ENCODE results near the gene GLYATL3.
A peak's percentile ranks its signal among the peaks of the same experiment; 100 is the strongest.

The GLYATL3 gene

DNA sequence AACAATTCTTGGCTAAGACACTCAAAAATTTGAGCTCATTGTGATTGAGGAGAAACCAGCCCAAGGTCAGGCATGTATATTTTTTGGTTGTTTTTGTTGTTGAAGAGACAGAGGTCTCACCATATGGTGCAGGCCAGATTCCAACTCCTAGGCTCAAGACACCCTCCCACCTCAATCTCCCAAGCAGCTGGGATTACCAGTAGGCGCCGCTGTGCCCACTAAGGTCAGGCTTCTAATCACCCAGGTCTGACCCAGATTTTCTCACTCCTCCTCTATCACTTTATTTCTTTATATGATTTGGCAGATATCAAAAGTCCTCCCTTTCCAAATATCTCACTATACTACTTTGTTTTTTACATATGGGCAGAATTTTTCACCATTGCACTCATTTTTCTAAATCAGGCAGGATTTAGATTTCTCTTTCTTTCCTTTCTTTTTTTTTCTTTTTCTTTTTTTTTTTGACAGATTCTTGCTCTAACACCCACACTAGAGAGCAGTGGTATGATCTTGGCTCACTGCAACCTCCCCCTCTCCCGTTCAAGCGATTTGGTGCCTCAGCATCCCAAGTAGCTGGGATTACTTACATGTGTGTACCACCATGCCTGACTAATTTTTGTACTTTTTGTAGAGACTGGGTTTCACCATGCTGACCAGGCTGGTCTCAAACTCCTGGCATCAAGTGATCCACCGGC lies 49.0 kb downstream of the GLYATL3 start:
- Mint-ChIP-seq H3K36me3 (no peaks in the 10 kb centered on the region), H3K9me3 (no peaks in the 10 kb centered on the region), H3K4me3 (no peak overlapping the region), H3K27ac (no peak overlapping the region), H3K27me3 (peaks cover 20 to 36% of the 10 kb centered on the region in 2 donors), H3K4me1 (peaks cover 16 to 21% of the 10 kb centered on the region in 2 donors)
- DNase-seq (no peak), ATAC-seq (replicated peaks) (no peak)

- peaks cover 20 to 36% of the 10 kb centered on the region in 2 donors for H3K27me3 Mint-ChIP-seq
- H3K4me3 Mint-ChIP-seq, result peak overlapping the region; percentile 62 to 68
- ATAC-seq (replicated peaks), result no peak
- H3K9me3 Mint-ChIP-seq, result no peaks in the 10 kb centered on the region
- DNase-seq, result no peak
- no peaks in the 10 kb centered on the region for H3K36me3 Mint-ChIP-seq
- peaks cover 16 to 21% of the 10 kb centered on the region in 2 donors for H3K4me1 Mint-ChIP-seq
- no peak overlapping the region for H3K27ac Mint-ChIP-seq
These were observed 50.2 kb downstream of the GLYATL3 start for GRCh38 chr6:49549691-49550491.

GRCh38 chr6:49550492-49551077 lies 50.9 kb downstream of the GLYATL3 start, which contains the start of gene C6orf141:
C6orf141 (plus strand) TSS chr6:49550668; CDS start chr6:49550793, 125 bp downstream.
- no peak within 1 kb of the TSS for H3K27ac Mint-ChIP-seq
- peaks cover 16 to 21% of the 10 kb centered on the region in 2 donors for H3K4me1 Mint-ChIP-seq
- H3K36me3 Mint-ChIP-seq, result no peaks in the 10 kb centered on the region
- H3K27me3 Mint-ChIP-seq, result peaks cover 20 to 36% of the 10 kb centered on the region in 2 donors
- H3K4me3 Mint-ChIP-seq, result peak within 1 kb of the TSS; percentile 68 to 78
- H3K9me3 Mint-ChIP-seq, result no peaks in the 10 kb centered on the region
- DNase-seq (no peak), ATAC-seq (replicated peaks) (peak; percentile 78 to 79)

GRCh38 chr6:49551078-49551865 lies 51.5 kb downstream of the GLYATL3 start:
- peak; percentile 47 to 52 for ATAC-seq (replicated peaks)
- no peak for DNase-seq
- H3K4me1 Mint-ChIP-seq, result peaks cover 16 to 21% of the 10 kb centered on the region in 2 donors
- H3K9me3 Mint-ChIP-seq, result no peaks in the 10 kb centered on the region
- H3K4me3 Mint-ChIP-seq, result peak overlapping the region; percentile 68 to 78
- no peaks in the 10 kb centered on the region for H3K36me3 Mint-ChIP-seq
- H3K27me3 Mint-ChIP-seq, result peaks cover 20 to 36% of the 10 kb centered on the region in 2 donors
- H3K27ac Mint-ChIP-seq, result no peak overlapping the region

DNA sequence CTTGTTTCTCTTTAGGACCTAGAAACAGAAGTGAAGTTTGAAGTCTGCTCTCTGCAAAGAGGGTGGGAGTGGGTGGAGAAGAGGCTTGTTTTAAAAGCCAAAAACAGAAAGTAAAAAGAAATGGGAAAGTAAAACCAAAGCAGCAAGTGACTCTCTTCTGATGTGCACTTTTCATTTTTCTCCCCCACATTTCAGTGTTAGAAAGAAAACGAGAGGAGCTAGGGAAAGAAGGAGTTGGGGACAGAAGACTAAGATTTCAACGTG lies 52.1 kb downstream of the GLYATL3 start:
- no peak for DNase-seq
- Mint-ChIP-seq H3K4me3 (peak overlapping the region; percentile 68 to 78), H3K27ac (no peak overlapping the region), H3K9me3 (no peaks in the 10 kb centered on the region), H3K27me3 (peaks cover 20 to 36% of the 10 kb centered on the region in 2 donors), H3K4me1 (peaks cover 16 to 21% of the 10 kb centered on the region in 2 donors), H3K36me3 (no peaks in the 10 kb centered on the region)
- peak; percentile 29 to 43 for ATAC-seq (replicated peaks)

DNA sequence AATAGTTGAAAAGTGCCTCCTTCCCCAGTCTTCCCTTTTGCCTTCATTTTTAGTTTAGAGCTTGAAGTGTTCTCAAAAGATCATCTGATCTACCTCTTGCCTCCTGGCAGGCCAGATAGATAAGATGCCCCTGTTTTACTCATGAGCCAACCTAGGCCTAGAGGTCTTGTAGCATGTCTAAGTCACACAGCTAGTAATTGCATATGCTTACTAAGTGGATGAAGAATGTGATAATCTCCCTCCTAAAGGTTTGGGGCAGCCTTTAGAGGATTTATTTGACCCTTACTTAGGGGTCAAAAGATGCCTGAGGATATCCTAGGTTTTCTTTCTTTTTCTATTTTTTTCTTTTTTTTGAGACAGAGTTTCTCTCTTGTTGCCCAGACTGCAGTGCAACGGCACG lies 52.9 kb downstream of the GLYATL3 start:
- no peaks in the 10 kb centered on the region for H3K36me3 Mint-ChIP-seq
- no peaks in the 10 kb centered on the region for H3K9me3 Mint-ChIP-seq
- H3K4me1 Mint-ChIP-seq, result peaks cover 16 to 21% of the 10 kb centered on the region in 2 donors
- no peak overlapping the region for H3K27ac Mint-ChIP-seq
- no peak overlapping the region for H3K4me3 Mint-ChIP-seq
- DNase-seq (no peak), ATAC-seq (replicated peaks) (no peak)
- peaks cover 20 to 36% of the 10 kb centered on the region in 2 donors for H3K27me3 Mint-ChIP-seq

- H3K4me3 Mint-ChIP-seq, result no peak overlapping the region
- peaks cover 20 to 40% of the 10 kb centered on the region in 2 donors for H3K27me3 Mint-ChIP-seq
- ATAC-seq (replicated peaks) (no peak), DNase-seq (no peak)
- no peaks in the 10 kb centered on the region for H3K36me3 Mint-ChIP-seq
- peaks cover 16 to 21% of the 10 kb centered on the region in 2 donors for H3K4me1 Mint-ChIP-seq
- H3K27ac Mint-ChIP-seq, result no peak overlapping the region
- no peaks in the 10 kb centered on the region for H3K9me3 Mint-ChIP-seq
These were observed 53.7 kb downstream of the GLYATL3 start for GRCh38 chr6:49553384-49553783.

DNA sequence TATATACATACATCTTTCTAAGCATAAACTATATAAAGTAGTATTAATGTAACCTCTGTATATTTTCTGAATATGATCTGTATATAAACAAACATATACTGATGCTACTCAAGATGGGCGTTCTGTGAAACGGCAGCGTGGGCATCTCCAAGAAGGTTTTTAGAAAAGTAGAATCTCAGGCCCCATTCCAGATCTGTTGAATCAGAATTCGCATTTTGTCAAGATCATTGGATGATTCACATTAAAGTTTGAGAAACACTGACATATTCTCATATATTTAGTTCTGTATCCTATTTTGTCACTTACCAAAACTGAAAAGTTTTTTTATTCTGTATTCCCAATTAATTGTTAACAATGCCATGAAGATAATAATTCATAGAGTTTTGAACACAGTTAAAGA lies 56.2 kb downstream of the GLYATL3 start:
- Mint-ChIP-seq H3K4me3 (no peak overlapping the region), H3K27me3 (peaks cover 10 to 15% of the 10 kb centered on the region in 2 donors), H3K27ac (no peak overlapping the region), H3K4me1 (peaks cover 10 to 11% of the 10 kb centered on the region in 2 donors), H3K9me3 (no peaks in the 10 kb centered on the region), H3K36me3 (no peaks in the 10 kb centered on the region)
- ATAC-seq (replicated peaks) (no peak), DNase-seq (no peak)

- DNase-seq, result no peak
- Mint-ChIP-seq H3K9me3 (no peaks in the 10 kb centered on the region), H3K36me3 (no peaks in the 10 kb centered on the region), H3K27me3 (peaks cover 5 to 10% of the 10 kb centered on the region in 2 donors), H3K4me1 (peaks cover 6% of the 10 kb centered on the region in 2 donors), H3K4me3 (no peak overlapping the region), H3K27ac (no peak overlapping the region)
- ATAC-seq (replicated peaks), result no peak
These were observed 56.7 kb downstream of the GLYATL3 start for GRCh38 chr6:49556429-49556837.

DNA sequence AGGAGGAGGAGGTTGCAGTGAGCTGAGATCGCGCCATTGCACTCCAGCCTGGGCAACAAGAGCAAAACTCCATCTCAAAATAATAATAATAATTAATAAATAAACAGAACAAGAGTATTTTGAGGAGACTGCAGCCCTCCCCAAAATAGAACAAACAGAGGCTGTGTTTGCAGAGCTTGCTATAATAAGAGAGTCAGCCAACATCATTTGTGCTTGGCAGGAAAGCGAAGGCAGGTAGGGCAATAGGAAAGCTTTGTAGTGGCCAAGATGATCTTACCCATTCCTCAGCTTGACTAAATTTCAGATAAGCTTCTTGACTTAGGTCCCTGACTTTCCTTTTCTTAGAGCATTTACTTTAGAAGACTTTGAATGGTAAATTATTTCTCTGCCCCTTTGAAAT lies 57.5 kb downstream of the GLYATL3 start:
- no peaks in the 10 kb centered on the region for H3K9me3 Mint-ChIP-seq
- no peak for DNase-seq
- H3K4me3 Mint-ChIP-seq, result no peak overlapping the region
- H3K4me1 Mint-ChIP-seq, result peaks cover 0 to 1% of the 10 kb centered on the region in 2 donors
- no peak for ATAC-seq (replicated peaks)
- no peaks in the 10 kb centered on the region for H3K36me3 Mint-ChIP-seq
- H3K27ac Mint-ChIP-seq, result no peak overlapping the region
- H3K27me3 Mint-ChIP-seq, result peaks cover 0 to 4% of the 10 kb centered on the region in 2 donors

GRCh38 chr6:49558238-49558637 lies 58.5 kb downstream of the GLYATL3 start:
- H3K27ac Mint-ChIP-seq, result no peak overlapping the region
- no peaks in the 10 kb centered on the region for H3K9me3 Mint-ChIP-seq
- no peak for ATAC-seq (replicated peaks)
- H3K4me3 Mint-ChIP-seq, result no peak overlapping the region
- H3K4me1 Mint-ChIP-seq, result no peaks in the 10 kb centered on the region
- no peaks in the 10 kb centered on the region for H3K36me3 Mint-ChIP-seq
- DNase-seq, result no peak
- H3K27me3 Mint-ChIP-seq, result peaks cover 0 to 4% of the 10 kb centered on the region in 2 donors

DNA sequence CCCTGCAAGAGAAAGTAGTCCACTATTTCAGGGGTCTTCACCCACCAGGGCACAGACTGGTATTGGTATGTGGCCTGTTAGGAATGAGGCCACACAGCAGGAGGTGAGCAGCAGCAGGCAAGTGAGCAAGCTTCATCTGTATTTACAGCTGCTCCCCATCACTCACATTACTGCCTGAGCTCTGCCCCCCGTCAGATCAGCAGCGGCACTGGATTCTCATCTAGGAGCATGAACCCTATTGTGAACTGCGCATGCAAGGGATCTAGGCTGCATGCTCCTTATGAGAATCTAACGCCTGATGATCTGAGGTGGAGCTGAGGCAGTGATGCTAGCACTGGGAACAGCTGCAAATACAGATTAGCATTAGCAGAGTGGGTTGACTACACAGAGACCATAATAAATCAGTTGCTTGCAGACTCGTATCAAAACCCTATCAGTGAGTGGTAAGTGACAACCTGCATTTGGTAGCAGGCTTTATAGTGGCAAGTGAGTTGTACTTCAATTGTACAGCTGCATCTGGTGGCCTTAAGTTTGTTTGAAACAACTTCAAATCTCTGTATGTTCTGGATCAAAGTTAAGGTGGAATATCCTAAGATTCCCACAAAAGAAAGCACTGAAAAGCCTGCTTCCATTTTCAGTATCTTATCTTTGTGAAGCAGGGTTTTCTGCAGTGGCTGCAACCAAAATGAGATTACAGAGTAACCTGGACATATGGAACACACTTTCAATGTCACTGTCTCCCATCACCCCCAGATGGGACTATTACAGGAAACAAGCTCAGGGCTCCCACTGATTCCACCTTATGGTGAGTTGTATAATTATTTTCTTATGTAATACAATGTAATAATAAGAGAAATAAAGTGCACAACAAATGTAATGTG lies 63.5 kb downstream of the GLYATL3 start:
- no peaks in the 10 kb centered on the region for H3K4me1 Mint-ChIP-seq
- no peak for ATAC-seq (replicated peaks)
- H3K9me3 Mint-ChIP-seq, result no peaks in the 10 kb centered on the region
- no peaks in the 10 kb centered on the region for H3K36me3 Mint-ChIP-seq
- H3K27ac Mint-ChIP-seq, result no peak overlapping the region
- no peak for DNase-seq
- H3K4me3 Mint-ChIP-seq, result no peak overlapping the region
- peaks cover 5 to 8% of the 10 kb centered on the region in 2 donors for H3K27me3 Mint-ChIP-seq

DNA sequence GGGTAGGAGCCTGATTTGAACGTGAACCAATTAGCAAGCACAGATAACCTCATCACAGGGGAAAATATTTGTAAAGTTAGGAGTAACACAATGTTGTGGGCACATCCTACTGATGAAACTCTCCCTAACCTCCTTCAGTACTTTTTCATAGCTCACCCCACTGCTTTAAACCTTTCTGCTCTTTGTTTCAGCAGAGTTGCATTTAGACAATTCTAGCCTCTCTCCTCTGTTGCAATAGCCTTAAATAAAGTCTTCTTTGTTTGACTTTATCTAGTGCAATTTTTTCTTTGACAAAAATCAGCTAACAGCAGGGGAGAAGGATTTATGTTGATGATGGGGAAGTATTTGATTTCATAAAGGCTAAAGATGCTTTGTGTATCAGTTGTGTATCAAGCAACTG lies 64.8 kb downstream of the GLYATL3 start:
- Mint-ChIP-seq H3K4me3 (no peak overlapping the region), H3K36me3 (no peaks in the 10 kb centered on the region), H3K27me3 (peaks cover 5 to 6% of the 10 kb centered on the region in 2 donors), H3K4me1 (no peaks in the 10 kb centered on the region), H3K9me3 (no peaks in the 10 kb centered on the region), H3K27ac (no peak overlapping the region)
- DNase-seq, result no peak
- no peak for ATAC-seq (replicated peaks)
